Measurements from ENCODE around the gene GMFB. TPM values are rescaled to one million over a fixed set of nuclear protein-coding genes. Genes with fewer than 3 reads are reported as not detected.
"Not testable (repeated sequence)": the region's sequence is repeated elsewhere in the genome, so short reads cannot be mapped to it uniquely, and the experiment has no call there.

GMFB gene
- total RNA-seq, 1 donor = 19.4 TPM

GRCh38 chr14:54462048-54462447 is 26.7 kb downstream of the GMFB start:
- DNase-seq (ENCODE audit: low read depth in 2 of 3, low spot score in 2 of 3) = no peak

GRCh38 chr14:54459106-54459505 is 29.7 kb downstream of the GMFB start:
- DNase-seq (ENCODE audit: low read depth in 2 of 3, low spot score in 2 of 3) = no peak

GRCh38 chr14:54458536-54458935 is 30.2 kb downstream of the GMFB start:
- not testable (repeated sequence) for DNase-seq (ENCODE audit: low read depth in 2 of 3, low spot score in 2 of 3)

GRCh38 chr14:54457609-54457996 is 31.2 kb downstream of the GMFB start:
- no peak for DNase-seq (ENCODE audit: low read depth in 2 of 3, low spot score in 2 of 3)

- not testable (repeated sequence) for DNase-seq (ENCODE audit: low read depth in 2 of 3, low spot score in 2 of 3)
Measured at GRCh38 chr14:54456820-54457608, 31.8 kb downstream of the GMFB start.

- no peak for DNase-seq (ENCODE audit: low read depth in 2 of 3, low spot score in 2 of 3)
Measured at GRCh38 chr14:54455363-54455762, 33.4 kb downstream of the GMFB start.

- not testable (repeated sequence) for DNase-seq (ENCODE audit: low read depth in 2 of 3, low spot score in 2 of 3)
Measured at GRCh38 chr14:54453990-54454389, 34.8 kb downstream of the GMFB start.

- no peak for DNase-seq (ENCODE audit: low read depth in 2 of 3, low spot score in 2 of 3)
Measured at GRCh38 chr14:54453252-54453651, 35.5 kb downstream of the GMFB start.

- DNase-seq (ENCODE audit: low read depth in 2 of 3, low spot score in 2 of 3) = no peak
Measured at GRCh38 chr14:54451961-54452360, 36.8 kb downstream of the GMFB start.

- no peak for DNase-seq (ENCODE audit: low read depth in 2 of 3, low spot score in 2 of 3)
Measured at GRCh38 chr14:54451121-54451601, 37.6 kb downstream of the GMFB start.

- DNase-seq (ENCODE audit: low read depth in 2 of 3, low spot score in 2 of 3) = no peak
Measured at GRCh38 chr14:54450535-54450934, 38.2 kb downstream of the GMFB start.

- DNase-seq (ENCODE audit: low read depth in 2 of 3, low spot score in 2 of 3) = peak in 1 of 3 donors; percentile 8
Measured at GRCh38 chr14:54447231-54447692, 41.5 kb downstream of the GMFB start.

GRCh38 chr14:54446161-54446693 is 42.6 kb downstream of the GMFB start:
- DNase-seq (ENCODE audit: low read depth in 2 of 3, low spot score in 2 of 3) = no peak

- no peak for DNase-seq (ENCODE audit: low read depth in 2 of 3, low spot score in 2 of 3)
Measured at GRCh38 chr14:54444681-54445080, 44.1 kb downstream of the GMFB start.

GRCh38 chr14:54443981-54444380 is 44.8 kb downstream of the GMFB start:
- DNase-seq (ENCODE audit: low read depth in 2 of 3, low spot score in 2 of 3) = no peak

- DNase-seq (ENCODE audit: low read depth in 2 of 3, low spot score in 2 of 3) = not testable (repeated sequence)
Measured at GRCh38 chr14:54442961-54443360, 45.8 kb downstream of the GMFB start.

- peak; percentile 91 to 94 (median 92) for DNase-seq (ENCODE audit: low read depth in 2 of 3, low spot score in 2 of 3)
Measured at GRCh38 chr14:54440873-54441868, 47.6 kb downstream of the GMFB start, which contains the start of gene CNIH1. Gene CNIH1, minus strand, starts transcription at chr14:54441374. Its CDS starts 47 bp downstream, at chr14:54441327.

GRCh38 chr14:54440476-54440872 is 48.3 kb downstream of the GMFB start:
- DNase-seq (ENCODE audit: low read depth in 2 of 3, low spot score in 2 of 3) = no peak

- no peak for DNase-seq (ENCODE audit: low read depth in 2 of 3, low spot score in 2 of 3)
Measured at GRCh38 chr14:54440037-54440436, 48.7 kb downstream of the GMFB start.

GRCh38 chr14:54438703-54439102 is 50.1 kb downstream of the GMFB start:
- no peak for DNase-seq (ENCODE audit: low read depth in 2 of 3, low spot score in 2 of 3)

GRCh38 chr14:54437954-54438353 is 50.8 kb downstream of the GMFB start:
- DNase-seq (ENCODE audit: low read depth in 2 of 3, low spot score in 2 of 3) = not testable (repeated sequence)
